Measurements from ENCODE around the gene DUSP8. TPM values are rescaled to one million over a fixed set of nuclear protein-coding genes. Genes with fewer than 3 reads are reported as not detected.
A peak's percentile ranks its signal among the peaks of the same experiment; 100 is the strongest.

DUSP8 gene
- total RNA-seq, 4 donors from 2014 or later = 2.5 to 8.5 (median 4.8) TPM

DNA sequence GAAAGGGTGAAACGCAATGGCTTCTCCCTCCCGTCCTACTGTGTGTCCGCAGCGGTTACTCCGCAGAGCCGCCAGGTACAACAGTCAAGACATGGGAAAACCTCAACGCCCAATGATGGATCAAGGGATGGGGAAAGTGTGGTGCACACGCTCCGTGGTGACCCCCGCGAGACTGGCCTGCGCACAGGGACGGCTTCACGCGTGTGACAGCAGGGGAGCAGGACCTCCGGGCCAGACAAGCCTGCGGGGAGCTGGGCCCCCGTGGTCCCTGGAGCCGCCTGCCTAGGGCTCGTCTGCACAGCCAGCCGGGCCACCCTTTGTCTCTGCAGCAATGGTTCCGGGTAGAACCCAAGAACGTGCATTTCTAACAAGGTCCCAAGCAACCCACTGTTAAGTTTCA, 53.8 kb downstream of the DUSP8 start:
- H3K9me3 ChIP-seq = no peaks in the 10 kb centered on the region
- no peak overlapping the region for H3K27ac ChIP-seq (replicated peaks in 1 of 4)
- no peaks in the 10 kb centered on the region for H3K36me3 ChIP-seq
- 96% methylated on average over 22 of the region's 23 CpGs for WGBS
- H3K4me3 ChIP-seq = no peak overlapping the region
- DNase-seq (ENCODE audit: extremely low spot score) = no peak
- H3K27me3 ChIP-seq = no peaks in the 10 kb centered on the region
- TF ChIP-seq POLR2AphosphoS5 (IDR thresholded peaks at IDR 0.05) (no peak), POLR2A (IDR thresholded peaks at IDR 0.05; ENCODE audit: low read depth) (no peak), EP300 (IDR thresholded peaks at IDR 0.05) (no peak), CTCF (IDR thresholded peaks at IDR 0.05) (no peak)
- intact Hi-C loops (cut with DNase I) = no loop called here
- H3K4me1 ChIP-seq = peaks cover 68 to 94% (median 84%) of the 10 kb centered on the region in 4 donors

DNA sequence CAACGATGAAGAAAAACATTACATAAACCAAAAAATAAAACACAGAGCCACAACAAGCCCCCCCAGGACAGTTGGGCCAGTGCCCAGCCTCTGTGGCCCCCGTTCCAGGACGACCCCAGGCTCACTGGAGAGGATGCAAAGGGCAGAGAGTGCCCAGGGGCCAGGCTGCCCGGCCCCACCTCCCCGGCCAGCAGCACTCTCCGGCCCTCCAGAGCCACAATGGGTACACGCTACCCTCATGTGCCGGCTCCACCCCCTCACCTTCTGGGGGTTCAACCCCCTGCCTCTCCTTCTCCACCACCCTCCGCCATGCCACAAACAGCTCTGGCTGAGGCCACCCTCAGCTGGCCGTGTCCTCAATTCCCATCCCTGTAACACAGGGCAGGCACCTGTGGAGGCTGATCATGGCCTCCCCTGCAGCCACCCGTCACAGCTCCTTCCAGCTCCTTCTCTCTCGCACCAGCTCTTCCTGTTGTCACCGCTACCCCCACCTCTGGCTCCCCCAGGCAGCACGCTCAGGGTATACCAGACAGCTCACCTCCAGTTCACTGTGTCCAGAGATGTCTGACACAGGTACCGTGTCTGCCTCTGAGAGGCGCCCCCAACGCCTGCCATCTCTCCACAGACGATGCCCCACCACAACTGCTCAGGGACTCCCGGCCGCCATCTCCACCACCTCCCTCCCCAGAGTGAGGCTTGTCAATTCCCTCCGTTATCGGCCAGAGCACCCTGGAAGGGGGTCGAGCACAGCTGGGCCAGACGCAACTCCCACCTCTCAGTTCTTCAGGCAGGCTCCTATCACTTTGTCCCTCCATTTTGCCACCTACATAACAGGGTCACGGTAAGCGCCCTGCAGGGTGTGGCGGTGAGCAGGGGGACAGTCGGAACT, 54.7 kb downstream of the DUSP8 start:
- H3K9me3 ChIP-seq = no peaks in the 10 kb centered on the region
- no peak for DNase-seq (ENCODE audit: extremely low spot score)
- peaks cover 62 to 96% (median 93%) of the 10 kb centered on the region in 4 donors for H3K4me1 ChIP-seq
- TF ChIP-seq CTCF (IDR thresholded peaks at IDR 0.05) (no peak), POLR2A (IDR thresholded peaks at IDR 0.05; ENCODE audit: low read depth) (no peak), EP300 (IDR thresholded peaks at IDR 0.05) (no peak), POLR2AphosphoS5 (IDR thresholded peaks at IDR 0.05) (no peak)
- no peaks in the 10 kb centered on the region for H3K36me3 ChIP-seq
- intact Hi-C loops (cut with DNase I) = no loop called here
- H3K4me3 ChIP-seq = no peak overlapping the region
- H3K27me3 ChIP-seq = no peaks in the 10 kb centered on the region
- no peak overlapping the region for H3K27ac ChIP-seq (replicated peaks in 1 of 4)
- WGBS = 84% methylated on average over 28 of the region's 28 CpGs

- no peak overlapping the region for H3K27ac ChIP-seq (replicated peaks in 1 of 4)
- no peaks in the 10 kb centered on the region for H3K9me3 ChIP-seq
- no peak overlapping the region for H3K4me3 ChIP-seq
- no peak for DNase-seq (ENCODE audit: extremely low spot score)
- H3K4me1 ChIP-seq = peaks cover 61 to 99% (median 92%) of the 10 kb centered on the region in 4 donors
- no peaks in the 10 kb centered on the region for H3K36me3 ChIP-seq
- TF ChIP-seq POLR2AphosphoS5 (IDR thresholded peaks at IDR 0.05) (no peak), EP300 (IDR thresholded peaks at IDR 0.05) (no peak), CTCF (IDR thresholded peaks at IDR 0.05) (no peak), POLR2A (IDR thresholded peaks at IDR 0.05; ENCODE audit: low read depth) (no peak)
- 84% methylated on average over 18 of the region's 19 CpGs for WGBS
- no peaks in the 10 kb centered on the region for H3K27me3 ChIP-seq
- intact Hi-C loops (cut with DNase I) = no loop called here
Measured at GRCh38 chr11:1516273-1517067, 55.6 kb downstream of the DUSP8 start.

- Histone ChIP-seq H3K27ac (replicated peaks in 1 of 4) (peak overlapping the region in 1 of 4 donors; percentile 34), H3K4me1 (peaks cover 50 to 99% (median 83%) of the 10 kb centered on the region in 4 donors), H3K4me3 (peak overlapping the region; percentile 11 to 41 (median 15)), H3K27me3 (no peaks in the 10 kb centered on the region), H3K9me3 (no peaks in the 10 kb centered on the region), H3K36me3 (no peaks in the 10 kb centered on the region)
- whole genome bisulfite sequencing = 0% methylated on average over 10 of the region's 36 CpGs
- intact Hi-C loops (cut with DNase I) = loop anchor here (2.0 kb wide), 2 partner anchors 61 to 313 kb away; no protein-coding TSS in a partner anchor
- DNase-seq (ENCODE audit: extremely low spot score) = no peak
- no peak for TF ChIP-seq POLR2A (IDR thresholded peaks at IDR 0.05; ENCODE audit: low read depth)
- no peak for TF ChIP-seq EP300 (IDR thresholded peaks at IDR 0.05)
- TF ChIP-seq POLR2AphosphoS5 (IDR thresholded peaks at IDR 0.05) = peak; percentile 12 to 65
- TF ChIP-seq CTCF (IDR thresholded peaks at IDR 0.05) = peak; percentile 88 to 98 (median 94)
Measured at GRCh38 chr11:1515082-1516060, 56.7 kb downstream of the DUSP8 start.

All from esophagus muscularis mucosa (tissue), 4 donors.